Measurements from ENCODE around the gene LRCH4.

Gene LRCH4

GRCh38 chr7:100586266-100587025 lies 517 bp upstream of the LRCH4 start, which contains the start of gene FBXO24:
Gene FBXO24 (plus strand): TSS chr7:100586328. CDS start chr7:100586626, 298 bp downstream.
- H3K27me3 ChIP-seq (ENCODE audit: low read length), result no peaks in the 10 kb centered on the region
- H3K9ac ChIP-seq (ENCODE audit: low read length), result peak within 1 kb of the TSS; percentile 81
- H3K27ac ChIP-seq (ENCODE audit: low read depth, low read length), result peak within 1 kb of the TSS; percentile 80
- H2AFZ ChIP-seq (ENCODE audit: low read depth, low read length, severe bottlenecking), result peak within 1 kb of the TSS; percentile 90
- no peaks in the 10 kb centered on the region for H3K36me3 ChIP-seq (ENCODE audit: low read length)
- TF ChIP-seq, protein P1, sequence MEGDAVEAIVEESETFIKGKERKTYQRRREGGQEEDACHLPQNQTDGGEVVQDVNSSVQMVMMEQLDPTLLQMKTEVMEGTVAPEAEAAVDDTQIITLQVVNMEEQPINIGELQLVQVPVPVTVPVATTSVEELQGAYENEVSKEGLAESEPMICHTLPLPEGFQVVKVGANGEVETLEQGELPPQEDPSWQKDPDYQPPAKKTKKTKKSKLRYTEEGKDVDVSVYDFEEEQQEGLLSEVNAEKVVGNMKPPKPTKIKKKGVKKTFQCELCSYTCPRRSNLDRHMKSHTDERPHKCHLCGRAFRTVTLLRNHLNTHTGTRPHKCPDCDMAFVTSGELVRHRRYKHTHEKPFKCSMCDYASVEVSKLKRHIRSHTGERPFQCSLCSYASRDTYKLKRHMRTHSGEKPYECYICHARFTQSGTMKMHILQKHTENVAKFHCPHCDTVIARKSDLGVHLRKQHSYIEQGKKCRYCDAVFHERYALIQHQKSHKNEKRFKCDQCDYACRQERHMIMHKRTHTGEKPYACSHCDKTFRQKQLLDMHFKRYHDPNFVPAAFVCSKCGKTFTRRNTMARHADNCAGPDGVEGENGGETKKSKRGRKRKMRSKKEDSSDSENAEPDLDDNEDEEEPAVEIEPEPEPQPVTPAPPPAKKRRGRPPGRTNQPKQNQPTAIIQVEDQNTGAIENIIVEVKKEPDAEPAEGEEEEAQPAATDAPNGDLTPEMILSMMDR (IDR thresholded peaks at IDR 0.05; ENCODE audit: insufficient read depth, low read length, poor library complexity, severe bottlenecking), result no peak
- TF ChIP-seq EZH2phosphoT487 (conservative IDR thresholded peaks at IDR 0.05; ENCODE audit: low read length), result no peak
- no peaks in the 10 kb centered on the region for H3K9me3 ChIP-seq (ENCODE audit: insufficient read depth, low read length)
- peak within 1 kb of the TSS; percentile 77 for H3K4me2 ChIP-seq (ENCODE audit: low read depth, low read length, poor library complexity, severe bottlenecking)
- H3K4me3 ChIP-seq (ENCODE audit: insufficient read depth, low read length, poor library complexity, severe bottlenecking), result peak within 1 kb of the TSS; percentile 78
- H3K9me2 ChIP-seq (replicated peaks; ENCODE audit: insufficient read depth, low read length), result no peaks in the 10 kb centered on the region
- peaks cover 19% of the 10 kb centered on the region for H3K79me2 ChIP-seq (ENCODE audit: insufficient read depth, low read length)
- H3F3A ChIP-seq (ENCODE audit: insufficient read depth), result peaks cover 9% of the 10 kb centered on the region; the same call in 1 of the 2 replicates
- H4K20me1 ChIP-seq (ENCODE audit: low read depth, low read length), result no peaks in the 10 kb centered on the region

- H3K27me3 ChIP-seq (ENCODE audit: low read length), result no peaks in the 10 kb centered on the region
- H4K20me1 ChIP-seq (ENCODE audit: low read depth, low read length), result no peaks in the 10 kb centered on the region
- H3K9me3 ChIP-seq (ENCODE audit: insufficient read depth, low read length), result no peaks in the 10 kb centered on the region
- H3F3A ChIP-seq (ENCODE audit: insufficient read depth), result peaks cover 9% of the 10 kb centered on the region; the same call in 1 of the 2 replicates
- H3K36me3 ChIP-seq (ENCODE audit: low read length), result no peaks in the 10 kb centered on the region
- H3K4me2 ChIP-seq (ENCODE audit: low read depth, low read length, poor library complexity, severe bottlenecking), result peak overlapping the region; percentile 76
- TF ChIP-seq, protein P1 (IDR thresholded peaks at IDR 0.05; ENCODE audit: insufficient read depth, low read length, poor library complexity, severe bottlenecking), result no peak
- no peak for TF ChIP-seq EZH2phosphoT487 (conservative IDR thresholded peaks at IDR 0.05; ENCODE audit: low read length)
- peaks cover 19% of the 10 kb centered on the region for H3K79me2 ChIP-seq (ENCODE audit: insufficient read depth, low read length)
- H3K9me2 ChIP-seq (replicated peaks; ENCODE audit: insufficient read depth, low read length), result no peaks in the 10 kb centered on the region
- H3K4me3 ChIP-seq (ENCODE audit: insufficient read depth, low read length, poor library complexity, severe bottlenecking), result peak overlapping the region; percentile 76
- H3K27ac ChIP-seq (ENCODE audit: low read depth, low read length), result peak overlapping the region; percentile 80
- peak overlapping the region; percentile 81 for H3K9ac ChIP-seq (ENCODE audit: low read length)
- no peak overlapping the region for H2AFZ ChIP-seq (ENCODE audit: low read depth, low read length, severe bottlenecking)
Observed at GRCh38 chr7:100584683-100585510, 1.0 kb downstream of the LRCH4 start.

DNA sequence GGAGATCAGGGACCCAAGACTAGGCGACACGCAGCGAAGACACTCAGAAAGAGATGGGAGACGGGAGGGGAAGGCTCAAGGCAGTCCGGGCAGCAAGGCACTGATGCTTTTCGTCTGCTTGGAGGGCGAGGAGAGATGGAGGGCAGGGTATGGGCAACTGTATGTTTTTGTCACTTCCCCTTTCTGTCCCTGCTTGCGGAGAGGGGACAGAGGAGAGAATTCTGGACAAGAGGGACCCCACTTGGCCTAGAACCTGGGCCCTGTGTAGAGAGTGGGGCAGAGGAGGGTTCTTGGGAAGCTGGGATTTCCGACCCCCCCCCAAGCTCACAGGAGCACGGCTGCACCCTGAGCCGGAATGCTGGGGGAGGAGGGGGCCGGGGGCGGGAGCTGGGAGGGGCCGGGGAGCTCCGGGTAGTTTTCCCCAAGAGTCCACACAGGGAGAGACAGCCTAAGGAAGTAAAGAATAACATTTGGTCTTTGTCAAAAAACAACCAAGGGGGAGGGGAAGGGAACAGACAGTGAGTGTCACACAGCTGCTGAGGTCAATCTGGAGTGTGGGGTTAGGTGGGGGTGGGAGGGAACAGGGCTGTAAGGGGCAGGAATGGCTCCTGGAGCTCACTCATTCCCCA lies 1.8 kb downstream of the LRCH4 start:
- Histone ChIP-seq H3K9ac (ENCODE audit: low read length) (peak overlapping the region; percentile 81), H2AFZ (ENCODE audit: low read depth, low read length, severe bottlenecking) (peak overlapping the region; percentile 29), H3K79me2 (ENCODE audit: insufficient read depth, low read length) (peaks cover 19% of the 10 kb centered on the region)

More for the DNA sequence above, 1.8 kb downstream of the LRCH4 start:
- H3K27ac ChIP-seq (ENCODE audit: low read depth, low read length), result peak overlapping the region; percentile 80
- H3K4me3 ChIP-seq (ENCODE audit: insufficient read depth, low read length, poor library complexity, severe bottlenecking), result peak overlapping the region; percentile 76
- peak overlapping the region; percentile 76 for H3K4me2 ChIP-seq (ENCODE audit: low read depth, low read length, poor library complexity, severe bottlenecking)
- H3F3A ChIP-seq (ENCODE audit: insufficient read depth), result peaks cover 9% of the 10 kb centered on the region; the same call in 1 of the 2 replicates
- no peaks in the 10 kb centered on the region for H4K20me1 ChIP-seq (ENCODE audit: low read depth, low read length)
- no peaks in the 10 kb centered on the region for H3K9me3 ChIP-seq (ENCODE audit: insufficient read depth, low read length)
- H3K27me3 ChIP-seq (ENCODE audit: low read length), result no peaks in the 10 kb centered on the region
- H3K36me3 ChIP-seq (ENCODE audit: low read length), result no peaks in the 10 kb centered on the region
- no peaks in the 10 kb centered on the region for H3K9me2 ChIP-seq (replicated peaks; ENCODE audit: insufficient read depth, low read length)
- TF ChIP-seq, protein P1 (IDR thresholded peaks at IDR 0.05; ENCODE audit: insufficient read depth, low read length, poor library complexity, severe bottlenecking), result no peak
- no peak for TF ChIP-seq EZH2phosphoT487 (conservative IDR thresholded peaks at IDR 0.05; ENCODE audit: low read length)

All from SU-DHL-6 (cell line).